Chondrocyte (in vitro differentiated cells): ENCODE data around the gene SDHAF2. TPM values are rescaled to one million over a fixed set of nuclear protein-coding genes. Genes with fewer than 3 reads are reported as not detected.
A peak's percentile ranks its signal among the peaks of the same experiment; 100 is the strongest.

Source experiments
- DNase-seq: peaks from one replicate; pipeline ENCODE4 v3.0.0; 2021; ENCODE audit warnings: mixed read lengths, low spot score
- H3K27ac Mint-ChIP-seq: one replicate; pipeline ENCODE4 v1.8.0; 2021; ENCODE audit warnings: mild to moderate bottlenecking, moderate library complexity, mixed read lengths; ENCODE audit not compliant: unreplicated experiment
- H3K27me3 Mint-ChIP-seq: 2 replicates; pipeline ENCODE4 v1.8.0; 2021; ENCODE audit warnings: low read depth, mixed read lengths
- H3K36me3 Mint-ChIP-seq: 2 replicates; pipeline ENCODE4 v1.8.0; 2021; ENCODE audit warnings: low read depth, mixed read lengths
- H3K4me1 Mint-ChIP-seq: 2 replicates; pipeline ENCODE4 v1.8.0; 2021; ENCODE audit warnings: low read depth, mild to moderate bottlenecking, mixed read lengths
- H3K4me3 Mint-ChIP-seq: one replicate; pipeline ENCODE4 v1.8.0; 2021; ENCODE audit warnings: mild to moderate bottlenecking, moderate library complexity, mixed read lengths; ENCODE audit not compliant: unreplicated experiment
- H3K9me3 Mint-ChIP-seq: 2 replicates; pipeline ENCODE4 v1.8.0; 2021; ENCODE audit warnings: low read depth, mixed read lengths
- CTCF ChIP-seq: fragments of 200-600 bp; sonication (generic); IDR thresholded peaks from 2 replicates; pipeline ENCODE4 v1.5.0; 2021; ENCODE audit warnings: antibody characterized with exemption, mild to moderate bottlenecking, moderate library complexity
- total RNA-seq: library from RNA; stranded (reverse); gene quantifications from 3 replicates; pipeline ENCODE4 v1.2.1, GENCODE V29; 2021

The SDHAF2 gene
- total RNA-seq, 1 donor from 2014 or later = 34.8 TPM

- H3K4me3 Mint-ChIP-seq = no peak overlapping the region
- H3K4me1 Mint-ChIP-seq = peaks cover 24% of the 10 kb centered on the region
- no peak for DNase-seq
- peaks cover 18% of the 10 kb centered on the region for H3K36me3 Mint-ChIP-seq
- H3K27ac Mint-ChIP-seq = peak overlapping the region; percentile 65
- no peaks in the 10 kb centered on the region for H3K27me3 Mint-ChIP-seq
- TF ChIP-seq CTCF = no peak
- no peaks in the 10 kb centered on the region for H3K9me3 Mint-ChIP-seq
Measured at GRCh38 chr11:61442616-61443015, 12.7 kb downstream of the SDHAF2 start.

- no peak for DNase-seq
- peak overlapping the region; percentile 92 for H3K27ac Mint-ChIP-seq
- TF ChIP-seq CTCF = no peak
Measured at GRCh38 chr11:61445516-61445915, 15.6 kb downstream of the SDHAF2 start.

GRCh38 chr11:61446211-61446651, 16.3 kb downstream of the SDHAF2 start:
- H3K4me3 Mint-ChIP-seq = no peak overlapping the region
- TF ChIP-seq CTCF = peak; percentile 98
- DNase-seq = peak; percentile 95
- no peaks in the 10 kb centered on the region for H3K27me3 Mint-ChIP-seq
- no peaks in the 10 kb centered on the region for H3K9me3 Mint-ChIP-seq
- H3K27ac Mint-ChIP-seq = peak overlapping the region; percentile 92
- peaks cover 12% of the 10 kb centered on the region for H3K36me3 Mint-ChIP-seq
- peaks cover 24% of the 10 kb centered on the region for H3K4me1 Mint-ChIP-seq

More at GRCh38 chr11:61445516-61445915, 15.6 kb downstream of the SDHAF2 start:
- Mint-ChIP-seq H3K27me3 (no peaks in the 10 kb centered on the region), H3K4me3 (no peak overlapping the region), H3K4me1 (peaks cover 24% of the 10 kb centered on the region), H3K36me3 (peaks cover 11% of the 10 kb centered on the region), H3K9me3 (no peaks in the 10 kb centered on the region)

GRCh38 chr11:61447601-61448551, 18.0 kb downstream of the SDHAF2 start:
- H3K27ac Mint-ChIP-seq = no peak overlapping the region
- no peak for TF ChIP-seq CTCF
- DNase-seq = no peak
- no peak overlapping the region for H3K4me3 Mint-ChIP-seq
- H3K27me3 Mint-ChIP-seq = no peaks in the 10 kb centered on the region
- H3K36me3 Mint-ChIP-seq = peaks cover 15% of the 10 kb centered on the region
- H3K4me1 Mint-ChIP-seq = peaks cover 24% of the 10 kb centered on the region
- no peaks in the 10 kb centered on the region for H3K9me3 Mint-ChIP-seq

GRCh38 chr11:61448552-61448927, 18.6 kb downstream of the SDHAF2 start:
- TF ChIP-seq CTCF = no peak
- no peaks in the 10 kb centered on the region for H3K9me3 Mint-ChIP-seq
- peaks cover 20% of the 10 kb centered on the region for H3K4me1 Mint-ChIP-seq
- H3K27me3 Mint-ChIP-seq = no peaks in the 10 kb centered on the region
- DNase-seq = no peak
- no peak overlapping the region for H3K27ac Mint-ChIP-seq
- peaks cover 13% of the 10 kb centered on the region for H3K36me3 Mint-ChIP-seq
- H3K4me3 Mint-ChIP-seq = no peak overlapping the region
